Adrenal gland (tissue), 12 donors: ENCODE data around the gene JAKMIP2. TPM values are rescaled to one million over a fixed set of nuclear protein-coding genes. Genes with fewer than 3 reads are reported as not detected.

Experiments used
- DNase-seq, 7 donors: peaks; one replicate each; pipeline ENCODE4 v3.0.0-alpha.2; 2019 to 2020
- H3K27ac ChIP-seq, 5 donors: fragments of 200-600 bp; sonication (generic) in 4 of 5; 1 replicate in 3 of 5; 2 replicates in 2 of 5; pipeline versions ENCODE4 v1.5.1 to v1.8.0; 2016 to 2020; ENCODE audit warnings: mild to moderate bottlenecking in 1 of 5
- H3K27me3 ChIP-seq: fragments of 200-600 bp; 2 replicates; pipeline ENCODE4 v1.8.0; 2021
- H3K36me3 ChIP-seq, 2 donors: fragments of 200-600 bp; replicated peaks in 1 of 2; 1 replicate in 1 of 2; 2 replicates in 1 of 2; pipeline versions ENCODE4 v1.5.1 to v1.8.0; 2018 to 2022
- H3K4me1 ChIP-seq, 2 donors: fragments of 200-600 bp; replicated peaks in 1 of 2; 1 replicate in 1 of 2; 2 replicates in 1 of 2; pipeline versions ENCODE4 v1.5.1 to v1.8.0; 2018 to 2021
- H3K4me3 ChIP-seq, 4 donors: fragments of 200-600 bp; sonication (generic) in 3 of 4; one replicate each; pipeline ENCODE4 v1.5.1; 2016 to 2018
- H3K9me3 ChIP-seq, 3 donors: fragments of 200-600 bp; sonication (generic) in 1 of 3; replicated peaks in 1 of 3; 1 replicate in 2 of 3; 2 replicates in 1 of 3; pipeline versions ENCODE4 v1.5.1 to v1.8.0; 2016 to 2021
- POLR2A ChIP-seq, 2 donors: fragments of 450-650 bp; IDR thresholded peaks; one replicate each; pipeline ENCODE4 v1.6.1; 2017; ENCODE audit warnings: antibody characterized with exemption in 2 of 2, mild to moderate bottlenecking in 2 of 2, moderate library complexity in 1 of 2
- WGBS, 4 donors: extraction: QIAGEN DNeasy Blood & Tissue Kit in 2 of 4; methylation state at CpG; one replicate each; pipeline versions ENCODE4 v1.1.5 to v1.1.7; 2013 to 2017; 5-methylcytosine and 5-hydroxymethylcytosine counted together
- intact Hi-C, 2 donors: fragments of 100-400 bp; cut with DNase I; formaldehyde crosslinking; loops; one replicate each; pipeline versions ENCODE4 v1.14.1 to v1.15.0; 2022 to 2023
- polyA plus RNA-seq, 3 donors: library from polyadenylated mRNA; stranded (reverse); fragments of 200-250 nt in 2 of 3; fragments of 350-450 nt in 1 of 3; fragmentation: Illumina TruSeq in 1 of 3; extraction: RNeasy Lipid Tissue Mini Kit (QIAGEN cat#74804) in 1 of 3; gene quantifications; one replicate each; pipeline ENCODE4 v1.2.3, GENCODE V29; 2013 to 2014
- total RNA-seq, 9 donors: library from RNA; depleted of rRNA in 4 of 9; stranded (reverse); fragments of >200 nt in 4 of 9; fragments of 120-200 nt in 1 of 9; fragmentation: NEBNext Ultra II Directional in 1 of 9; extraction: Animal tissue kit (Norgen Biotek cat#: 25700) in 1 of 9; gene quantifications; one replicate each; pipeline versions ENCODE4 v1.1.0 to v1.2.4, GENCODE V29; 2013 to 2023
- TF ChIP-seq, protein P1 (sequence below), 6 experiments: fragments of 450-650 bp in 4 of 6; fragments of 200-600 bp in 2 of 6; sonication (generic) in 1 of 6; IDR thresholded peaks; 1 replicate in 5 of 6; 2 replicates in 1 of 6; pipeline versions ENCODE4 v1.5.1 to v1.8.0; 2016 to 2021; ENCODE audit warnings: antibody characterized with exemption in 6 of 6, mild to moderate bottlenecking in 2 of 6, moderate library complexity in 1 of 6
- donor health status: healthy with polysubstance abuse.
- donor health status: Bipolar disorder and iron deficiency.
- donor health status: DM: yes; HTN: yes; CAD: no.
- donor health status: DM: no; HTN: no; CAD: no.
- donor health status: DM: no; HTN: no; CAD: no.
- donor health status: DM: yes; HTN: yes; CAD: no.

JAKMIP2 gene
- total and polyA plus RNA-seq, 12 donors = 0.71 to 56.8 (median 4.0) TPM

DNA sequence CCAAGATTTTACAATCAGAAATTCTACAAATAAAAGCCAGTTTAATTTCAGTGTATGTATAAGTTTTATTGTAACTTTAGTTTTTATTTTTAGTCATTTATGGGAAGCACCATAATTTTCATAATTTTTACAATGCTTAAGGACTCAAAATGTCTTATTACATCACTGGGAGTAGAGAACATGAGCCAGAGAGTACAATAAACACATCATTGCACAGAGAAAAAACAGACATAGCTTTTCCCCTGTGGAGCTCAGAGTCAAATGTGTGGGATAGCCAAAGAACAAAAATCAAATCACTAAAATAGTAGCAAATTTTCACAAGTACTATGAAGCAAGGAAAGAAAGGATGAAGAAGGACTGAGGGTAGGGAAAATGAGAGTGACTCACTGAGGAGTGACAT is 5.5 kb upstream of the JAKMIP2 start:
- Histone ChIP-seq H3K9me3 (no peaks in the 10 kb centered on the region), H3K27ac (no peak overlapping the region), H3K4me1 (no peaks in the 10 kb centered on the region), H3K4me3 (no peak overlapping the region), H3K27me3 (no peaks in the 10 kb centered on the region), H3K36me3 (no peaks in the 10 kb centered on the region)
- TF ChIP-seq, protein P1, sequence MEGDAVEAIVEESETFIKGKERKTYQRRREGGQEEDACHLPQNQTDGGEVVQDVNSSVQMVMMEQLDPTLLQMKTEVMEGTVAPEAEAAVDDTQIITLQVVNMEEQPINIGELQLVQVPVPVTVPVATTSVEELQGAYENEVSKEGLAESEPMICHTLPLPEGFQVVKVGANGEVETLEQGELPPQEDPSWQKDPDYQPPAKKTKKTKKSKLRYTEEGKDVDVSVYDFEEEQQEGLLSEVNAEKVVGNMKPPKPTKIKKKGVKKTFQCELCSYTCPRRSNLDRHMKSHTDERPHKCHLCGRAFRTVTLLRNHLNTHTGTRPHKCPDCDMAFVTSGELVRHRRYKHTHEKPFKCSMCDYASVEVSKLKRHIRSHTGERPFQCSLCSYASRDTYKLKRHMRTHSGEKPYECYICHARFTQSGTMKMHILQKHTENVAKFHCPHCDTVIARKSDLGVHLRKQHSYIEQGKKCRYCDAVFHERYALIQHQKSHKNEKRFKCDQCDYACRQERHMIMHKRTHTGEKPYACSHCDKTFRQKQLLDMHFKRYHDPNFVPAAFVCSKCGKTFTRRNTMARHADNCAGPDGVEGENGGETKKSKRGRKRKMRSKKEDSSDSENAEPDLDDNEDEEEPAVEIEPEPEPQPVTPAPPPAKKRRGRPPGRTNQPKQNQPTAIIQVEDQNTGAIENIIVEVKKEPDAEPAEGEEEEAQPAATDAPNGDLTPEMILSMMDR (IDR thresholded peaks at IDR 0.05) = no peak
- TF ChIP-seq POLR2A (IDR thresholded peaks at IDR 0.05) = no peak
- DNase-seq = no peak
- intact Hi-C loops = no loop called here

DNA sequence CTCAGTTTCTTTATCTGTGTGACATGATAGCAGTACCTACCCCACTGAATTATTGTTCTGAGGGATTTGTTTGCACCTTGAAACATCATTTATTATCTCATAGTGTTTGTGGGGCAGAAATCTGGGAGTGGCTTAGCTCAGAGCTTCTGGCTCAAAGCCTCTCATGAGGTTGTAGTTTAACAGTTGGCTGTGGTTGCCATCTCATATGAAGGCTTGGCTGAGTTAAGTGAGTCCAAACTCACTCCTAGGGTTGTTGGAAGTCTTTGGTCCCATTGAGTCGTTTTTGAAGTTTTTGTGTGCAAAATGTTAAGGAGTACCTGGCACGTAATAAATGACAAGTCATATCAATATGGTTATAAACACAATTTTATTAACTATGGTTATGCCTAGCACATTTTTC is 3.6 kb upstream of the JAKMIP2 start:
- DNase-seq = no peak
- H3K36me3 ChIP-seq = no peaks in the 10 kb centered on the region
- WGBS, 4 donors = 85 to 91% (median 89%) methylated on average over 2 of the region's 2 CpGs
- H3K4me1 ChIP-seq = no peaks in the 10 kb centered on the region
- intact Hi-C loops = no loop called here
- H3K27ac ChIP-seq = no peak overlapping the region
- no peaks in the 10 kb centered on the region for H3K27me3 ChIP-seq
- TF ChIP-seq, protein P1 (IDR thresholded peaks at IDR 0.05) = no peak
- TF ChIP-seq POLR2A (IDR thresholded peaks at IDR 0.05) = no peak
- H3K9me3 ChIP-seq = no peaks in the 10 kb centered on the region
- no peak overlapping the region for H3K4me3 ChIP-seq

DNA sequence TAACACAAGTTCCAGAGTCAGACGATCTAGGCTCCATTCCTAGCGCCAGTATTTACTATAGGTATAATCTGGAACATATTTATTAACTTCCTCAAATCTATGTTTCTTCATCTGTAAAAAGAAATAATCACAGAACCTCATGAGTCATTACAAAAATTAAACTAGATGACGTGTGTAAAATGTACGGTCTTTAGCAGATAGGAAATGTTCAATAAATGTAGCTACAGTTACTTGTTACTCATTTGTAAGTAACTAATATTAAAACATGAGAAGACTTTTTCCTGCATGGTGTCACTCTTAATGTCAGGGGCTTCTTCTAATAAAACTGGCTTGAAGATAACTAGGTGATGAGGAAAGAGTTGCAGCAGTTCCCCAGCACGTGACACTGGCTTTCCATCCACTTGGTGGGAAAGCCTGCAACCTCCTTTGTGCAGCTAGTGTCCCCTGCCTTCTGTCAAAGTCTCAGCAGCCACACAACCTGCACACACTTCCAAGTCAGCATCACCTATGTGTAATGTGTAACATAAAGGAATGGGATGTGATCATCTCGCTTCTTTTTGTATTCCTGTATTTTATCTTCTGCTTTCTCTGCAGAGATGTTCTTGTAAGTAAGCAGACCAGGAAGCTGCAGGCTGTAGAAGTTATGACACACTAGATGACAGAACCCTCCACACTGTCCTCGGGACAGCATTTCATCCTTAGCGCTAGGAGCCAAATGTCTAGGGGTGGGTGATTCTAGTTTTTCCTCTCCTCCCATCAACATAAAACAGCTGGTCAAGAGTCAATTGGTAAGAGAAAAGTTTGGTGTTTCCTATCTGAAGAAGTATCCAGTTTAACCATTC is 1.8 kb upstream of the JAKMIP2 start:
- intact Hi-C loops = no loop called here
- no peaks in the 10 kb centered on the region for H3K4me1 ChIP-seq
- 60 to 76% (median 68%) methylated on average over 8 of the region's 8 CpGs for WGBS, 4 donors
- TF ChIP-seq POLR2A (IDR thresholded peaks at IDR 0.05) = no peak
- TF ChIP-seq, protein P1 (IDR thresholded peaks at IDR 0.05) = no peak
- DNase-seq = no peak
- no peaks in the 10 kb centered on the region for H3K9me3 ChIP-seq
- H3K27ac ChIP-seq = no peak overlapping the region
- no peaks in the 10 kb centered on the region for H3K27me3 ChIP-seq
- H3K4me3 ChIP-seq = no peak overlapping the region
- no peaks in the 10 kb centered on the region for H3K36me3 ChIP-seq

DNA sequence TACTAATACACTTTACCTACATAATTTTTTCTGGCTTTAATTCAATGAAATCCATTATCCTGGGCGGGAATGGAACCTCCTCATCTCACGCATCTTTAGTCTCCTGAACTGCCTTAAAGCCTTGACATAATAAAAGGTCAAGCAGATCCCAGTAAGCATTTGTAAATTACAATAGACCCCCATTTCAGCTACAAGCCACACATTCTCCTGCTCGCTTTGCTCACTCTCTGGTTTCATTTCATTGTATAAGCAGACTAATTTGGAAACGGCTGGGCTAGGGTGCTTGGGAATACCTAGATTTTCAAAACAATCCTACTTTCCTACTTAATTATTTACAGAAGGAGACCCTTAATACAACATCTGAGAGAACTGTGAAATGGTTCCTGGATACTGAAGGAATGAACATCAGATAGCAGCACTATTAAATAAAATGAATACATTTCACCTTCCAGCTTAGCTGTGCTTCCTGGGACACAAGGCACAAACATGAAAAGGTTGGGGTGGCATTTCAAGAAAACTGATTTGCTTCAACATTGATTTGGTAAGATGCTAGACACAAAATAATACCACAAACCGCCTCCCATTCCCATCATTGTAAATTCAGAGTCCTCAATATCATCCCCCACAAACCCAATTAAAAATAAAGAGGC is 1.5 kb downstream of the JAKMIP2 start:
- DNase-seq = no peak
- Histone ChIP-seq H3K27ac (no peak overlapping the region), H3K36me3 (no peaks in the 10 kb centered on the region), H3K4me1 (no peaks in the 10 kb centered on the region), H3K27me3 (no peaks in the 10 kb centered on the region), H3K9me3 (no peaks in the 10 kb centered on the region), H3K4me3 (no peak overlapping the region)
- 68 to 79% (median 75%) methylated on average over 5 of the region's 5 CpGs for WGBS, 4 donors
- intact Hi-C loops = no loop called here
- TF ChIP-seq POLR2A (IDR thresholded peaks at IDR 0.05) = no peak
- TF ChIP-seq, protein P1 (IDR thresholded peaks at IDR 0.05) = no peak
